HEK293T (cell line): ENCODE data around the gene MUC3A.

Experiments used
- ARNT ChIP-seq: fragments of 450-650 bp; IDR thresholded peaks from 2 replicates; pipeline ENCODE4 v1.6.1; 2017; ENCODE audit warnings: mild to moderate bottlenecking
- FOXM1 ChIP-seq: fragments of 450-650 bp; IDR thresholded peaks from 2 replicates; pipeline ENCODE4 v1.6.1; 2017; ENCODE audit warnings: mild to moderate bottlenecking, borderline replicate concordance
- HDGF ChIP-seq: fragments of 450-650 bp; IDR thresholded peaks from 2 replicates; pipeline ENCODE4 v1.6.1; 2017; ENCODE audit warnings: antibody characterized with exemption, borderline replicate concordance
- L3MBTL2 ChIP-seq: fragments of 450-650 bp; conservative IDR thresholded peaks from 2 replicates; pipeline ENCODE4 v1.6.1; 2016; ENCODE audit warnings: mild to moderate bottlenecking
- NFRKB ChIP-seq: fragments of 450-650 bp; IDR thresholded peaks from 2 replicates; pipeline ENCODE4 v1.6.1; 2016; ENCODE audit warnings: mild to moderate bottlenecking, moderate library complexity
- SUZ12 ChIP-seq: fragments of 450-650 bp; IDR thresholded peaks from 2 replicates; pipeline ENCODE4 v1.6.1; 2016; ENCODE audit warnings: mild to moderate bottlenecking
- ZNF384 ChIP-seq: fragments of 450-650 bp; IDR thresholded peaks from 2 replicates; pipeline ENCODE4 v1.6.1; 2016

DNA sequence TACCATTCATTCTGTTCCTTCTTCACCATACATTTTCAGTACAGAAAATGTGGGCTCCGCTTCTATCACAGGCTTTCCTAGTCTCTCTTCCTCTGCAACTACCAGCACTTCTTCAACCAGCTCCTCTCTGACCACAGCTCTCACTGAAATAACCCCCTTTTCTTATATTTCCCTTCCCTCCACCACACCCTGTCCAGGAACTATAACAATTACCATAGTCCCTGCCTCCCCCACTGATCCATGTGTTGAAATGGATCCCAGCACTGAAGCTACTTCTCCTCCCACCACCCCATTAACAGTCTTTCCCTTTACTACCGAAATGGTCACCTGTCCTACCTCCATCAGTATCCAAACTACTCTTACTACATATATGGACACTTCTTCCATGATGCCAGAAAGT lies 10.6 kb downstream of the MUC3A start:
- TF ChIP-seq FOXM1 (no peak), L3MBTL2 (no peak), ZNF384 (no peak), ARNT (no peak), NFRKB (no peak), SUZ12 (no peak), HDGF (no peak)
